GM12892 (cell line): ENCODE results near the gene ST8SIA2.

Source experiments
- POLR2A ChIP-seq: IDR thresholded peaks from 2 replicates; pipeline ENCODE4 v1.6.1; 2011; ENCODE audit warnings: low read depth, low read length, control low read depth
- POLR2AphosphoS5 ChIP-seq: IDR thresholded peaks from 2 replicates; pipeline ENCODE4 v1.6.1; 2011; ENCODE audit warnings: low read depth, low read length, control low read depth

- TF ChIP-seq POLR2AphosphoS5, result no peak
- no peak for TF ChIP-seq POLR2A
These were observed 49.6 kb upstream of the ST8SIA2 start for GRCh38 chr15:92343924-92344643.
